Measurements from ENCODE around the gene SLC25A46. TPM values are rescaled to one million over a fixed set of nuclear protein-coding genes. Genes with fewer than 3 reads are reported as not detected.
"Not testable (repeated sequence)": the region's sequence is repeated elsewhere in the genome, so short reads cannot be mapped to it uniquely, and the experiment has no call there.

Gene SLC25A46
- total RNA-seq, 2 donors from 2014 or later = 39.2 to 43.3 TPM

GRCh38 chr5:110751902-110752762 is 13.3 kb downstream of the SLC25A46 start:
- no peak for DNase-seq

GRCh38 chr5:110752953-110753352 is 14.1 kb downstream of the SLC25A46 start:
- no peak for ATAC-seq
- DNase-seq = no peak
- intact Hi-C loops (cut with DNase I) = loop anchor here in 1 of 2 donors (10.0 kb wide), 1 partner anchor 312 kb away; no protein-coding TSS in a partner anchor

More at GRCh38 chr5:110751902-110752762, 13.3 kb downstream of the SLC25A46 start:
- ATAC-seq = no peak
- intact Hi-C loops (cut with DNase I) = loop anchor here in 1 of 2 donors (10.0 kb wide), 1 partner anchor 313 kb away; no protein-coding TSS in a partner anchor

GRCh38 chr5:110753600-110753999 is 14.8 kb downstream of the SLC25A46 start:
- ATAC-seq (no peak), DNase-seq (no peak)
- intact Hi-C loops (cut with DNase I) = loop anchor here in 1 of 2 donors (10.0 kb wide), 1 partner anchor 311 kb away; no protein-coding TSS in a partner anchor

- no peak for DNase-seq
- intact Hi-C loops (cut with DNase I) = loop anchor here in 1 of 2 donors (10.0 kb wide), 1 partner anchor 311 kb away; no protein-coding TSS in a partner anchor
Measured at GRCh38 chr5:110754181-110754580, 15.4 kb downstream of the SLC25A46 start.

GRCh38 chr5:110757118-110757729 is 18.4 kb downstream of the SLC25A46 start:
- intact Hi-C loops (cut with DNase I) = loop anchor here in 1 of 2 donors (5.0 to 10.0 kb wide), 2 partner anchors 308 to 335 kb away; partner anchors contain the start of gene WDR36
- DNase-seq = no peak
- ATAC-seq = no peak

More at GRCh38 chr5:110754181-110754580, 15.4 kb downstream of the SLC25A46 start:
- ATAC-seq = no peak

- intact Hi-C loops (cut with DNase I) = no loop called here
- DNase-seq (no peak), ATAC-seq (no peak)
Measured at GRCh38 chr5:110760158-110760557, 21.4 kb downstream of the SLC25A46 start.

GRCh38 chr5:110768138-110768860 is 29.5 kb downstream of the SLC25A46 start:
- DNase-seq (no peak), ATAC-seq (no peak)
- intact Hi-C loops (cut with DNase I) = no loop called here

- intact Hi-C loops (cut with DNase I) = no loop called here
- DNase-seq (no peak), ATAC-seq (no peak)
Measured at GRCh38 chr5:110769000-110769681, 30.3 kb downstream of the SLC25A46 start.

GRCh38 chr5:110770286-110770685 is 31.5 kb downstream of the SLC25A46 start:
- ATAC-seq (no peak), DNase-seq (no peak)
- intact Hi-C loops (cut with DNase I) = no loop called here

GRCh38 chr5:110784901-110785300 is 46.1 kb downstream of the SLC25A46 start:
- DNase-seq = no peak
- no peak for ATAC-seq
- intact Hi-C loops (cut with DNase I) = loop anchor here in 1 of 2 donors (5.0 kb wide), 1 partner anchor 287 kb away; the partner anchor contains the start of gene TSLP

- DNase-seq (no peak), ATAC-seq (peak in 1 of 2 donors; percentile 24)
- intact Hi-C loops (cut with DNase I) = loop anchor here in 1 of 2 donors (5.0 kb wide), 1 partner anchor 287 kb away; the partner anchor contains the start of gene TSLP
Measured at GRCh38 chr5:110785356-110785755, 46.5 kb downstream of the SLC25A46 start.

- intact Hi-C loops (cut with DNase I) = loop anchor here in 1 of 2 donors (5.0 kb wide), 1 partner anchor 284 kb away; the partner anchor contains the start of gene TSLP
- ATAC-seq, DNase-seq: not testable (repeated sequence)
Measured at GRCh38 chr5:110788006-110788405, 49.2 kb downstream of the SLC25A46 start.

- ATAC-seq (peak in 1 of 2 donors; percentile 53), DNase-seq (no peak)
- intact Hi-C loops (cut with DNase I) = no loop called here
Measured at GRCh38 chr5:110790673-110791072, 51.9 kb downstream of the SLC25A46 start.

- no peak for ATAC-seq
- DNase-seq = no peak
- intact Hi-C loops (cut with DNase I) = no loop called here
Measured at GRCh38 chr5:110802998-110803397, 64.2 kb downstream of the SLC25A46 start.

- no peak for DNase-seq
- intact Hi-C loops (cut with DNase I) = no loop called here
- ATAC-seq = no peak
Measured at GRCh38 chr5:110803467-110804326, 64.9 kb downstream of the SLC25A46 start.

- DNase-seq (no peak), ATAC-seq (peak; percentile 59 to 69)
- intact Hi-C loops (cut with DNase I) = no loop called here
Measured at GRCh38 chr5:110807169-110807568, 68.4 kb downstream of the SLC25A46 start.

GRCh38 chr5:110809006-110809405 is 70.2 kb downstream of the SLC25A46 start:
- intact Hi-C loops (cut with DNase I) = no loop called here
- ATAC-seq = no peak
- DNase-seq = no peak
